HUES6 (cell line): ENCODE data around the gene SF1.

Source experiments
- H3K27ac ChIP-seq: 2 replicates; pipeline ENCODE4 v1.7.0; 2013; ENCODE audit warnings: low read depth, mild to moderate bottlenecking, low read length, inconsistent platforms
- H3K27me3 ChIP-seq: 2 replicates; pipeline ENCODE4 v1.6.1; 2013; ENCODE audit warnings: low read length; ENCODE audit not compliant: control insufficient read depth, insufficient read depth
- H3K36me3 ChIP-seq: 2 replicates; pipeline ENCODE4 v1.6.1; 2013; ENCODE audit warnings: low read length; ENCODE audit not compliant: control insufficient read depth, insufficient read depth
- H3K4me1 ChIP-seq: 2 replicates; pipeline ENCODE4 v1.6.1; 2013; ENCODE audit warnings: low read length; ENCODE audit not compliant: control insufficient read depth, insufficient read depth
- H3K4me3 ChIP-seq: 2 replicates; pipeline ENCODE4 v1.5.1; 2013; ENCODE audit warnings: low read depth, low read length
- H3K9ac ChIP-seq: one replicate; pipeline ENCODE4 v1.6.1; 2013; ENCODE audit warnings: mild to moderate bottlenecking, low read length
- H3K9me3 ChIP-seq: 2 replicates; pipeline ENCODE4 v1.6.1; 2013; ENCODE audit warnings: low read depth, low read length; ENCODE audit not compliant: control insufficient read depth, insufficient read depth

Gene SF1

DNA sequence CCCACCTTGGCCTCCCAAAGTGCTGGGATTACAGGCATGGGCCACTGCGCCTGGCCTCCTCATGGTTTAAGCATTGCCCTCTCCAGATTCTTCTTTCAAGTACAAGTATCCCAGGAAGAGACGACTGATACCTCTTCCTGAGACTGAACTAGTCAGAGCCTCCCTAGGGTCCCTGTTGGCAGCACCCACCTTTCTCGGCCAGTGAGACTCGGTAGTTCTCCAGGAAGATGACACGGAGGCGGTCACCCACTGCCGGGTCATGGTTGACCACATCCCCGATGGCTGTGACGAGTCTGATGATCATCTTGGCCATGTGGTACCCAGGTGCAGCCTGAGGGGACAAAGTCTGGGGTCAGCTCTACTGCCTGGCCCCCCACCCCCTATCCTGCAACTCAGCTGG, 27.2 kb downstream of the SF1 start:
- H3K9ac ChIP-seq = no peak overlapping the region
- peaks cover 7% of the 10 kb centered on the region; the same call in 1 of the 2 replicates for H3K27me3 ChIP-seq
- no peaks in the 10 kb centered on the region for H3K36me3 ChIP-seq
- H3K4me1 ChIP-seq = peaks cover 4% of the 10 kb centered on the region
- no peaks in the 10 kb centered on the region for H3K9me3 ChIP-seq
- no peak overlapping the region for H3K4me3 ChIP-seq
- no peak overlapping the region for H3K27ac ChIP-seq

DNA sequence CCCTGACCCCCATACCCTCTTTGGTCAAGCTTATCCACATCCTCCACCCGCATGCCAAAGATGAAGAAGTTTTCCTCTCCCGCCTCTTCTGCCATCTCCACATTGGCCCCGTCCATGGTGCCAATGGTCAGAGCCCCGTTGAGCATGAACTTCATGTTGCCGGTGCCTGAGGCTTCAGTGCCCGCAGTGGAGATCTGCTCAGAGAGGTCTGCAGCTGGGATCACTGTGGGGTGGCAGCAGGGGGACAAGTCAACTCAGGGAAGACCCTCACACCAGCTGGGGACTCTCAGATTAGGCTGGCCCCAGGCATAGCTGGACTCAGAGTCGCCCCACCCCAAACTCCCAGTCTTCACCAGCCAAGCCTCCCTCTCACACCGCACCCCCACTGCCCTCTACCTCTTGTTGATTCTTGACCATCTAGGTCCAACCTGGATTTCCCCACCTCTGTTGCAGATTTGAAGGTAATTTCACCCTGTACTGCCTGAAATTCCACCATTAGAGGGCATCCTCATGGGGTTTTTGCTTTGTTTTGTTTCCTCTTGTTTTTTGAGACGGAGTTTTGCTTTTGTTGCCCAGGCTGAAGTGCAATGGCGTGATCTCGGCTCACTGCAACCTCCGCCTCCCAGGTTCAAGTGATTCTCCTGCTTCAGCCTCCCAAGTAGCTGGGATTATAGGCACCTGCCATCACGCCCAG, 27.8 kb downstream of the SF1 start:
- H3K4me3 ChIP-seq = no peak overlapping the region
- H3K4me1 ChIP-seq = peaks cover 4% of the 10 kb centered on the region
- no peaks in the 10 kb centered on the region for H3K9me3 ChIP-seq
- peaks cover 11% of the 10 kb centered on the region; the same call in 1 of the 2 replicates for H3K27me3 ChIP-seq
- H3K27ac ChIP-seq = no peak overlapping the region
- no peaks in the 10 kb centered on the region for H3K36me3 ChIP-seq
- no peak overlapping the region for H3K9ac ChIP-seq

DNA sequence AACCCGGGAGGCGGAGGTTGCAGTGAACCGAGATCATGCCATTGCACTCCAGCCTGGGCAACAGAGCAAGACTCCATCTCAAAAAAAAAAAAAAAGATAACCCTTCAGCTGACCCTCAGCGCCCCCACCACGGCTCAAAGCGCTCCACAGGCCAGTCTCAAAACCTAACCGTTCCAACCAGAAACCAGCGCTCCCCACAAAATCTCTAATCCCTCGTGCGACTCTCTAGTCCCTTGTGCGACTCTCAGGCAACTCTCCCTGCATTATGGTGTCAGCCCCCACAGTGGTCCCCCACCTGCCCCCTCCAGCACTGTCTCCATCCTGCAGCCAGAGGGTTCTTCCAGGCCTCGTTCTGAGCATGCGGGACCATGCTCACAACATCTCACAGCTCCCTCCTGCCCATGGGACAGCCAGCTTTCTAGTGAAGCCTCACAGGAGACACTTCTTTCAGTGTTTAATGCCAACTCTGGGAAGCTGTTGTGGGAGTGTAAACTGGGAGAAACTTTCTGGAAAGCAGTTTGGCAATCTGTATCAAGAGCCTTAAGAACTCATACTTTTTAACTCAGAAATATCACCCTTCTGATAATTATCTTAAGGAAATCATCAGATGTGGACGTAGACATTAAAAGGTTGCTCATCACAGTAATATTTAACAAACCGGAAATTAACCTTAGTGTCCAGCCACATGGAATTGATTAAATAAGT, 30.2 kb downstream of the SF1 start:
- H3K27ac ChIP-seq = no peak overlapping the region
- H3K4me1 ChIP-seq = peaks cover 4% of the 10 kb centered on the region; the same call in 1 of the 2 replicates
- no peak overlapping the region for H3K4me3 ChIP-seq

DNA sequence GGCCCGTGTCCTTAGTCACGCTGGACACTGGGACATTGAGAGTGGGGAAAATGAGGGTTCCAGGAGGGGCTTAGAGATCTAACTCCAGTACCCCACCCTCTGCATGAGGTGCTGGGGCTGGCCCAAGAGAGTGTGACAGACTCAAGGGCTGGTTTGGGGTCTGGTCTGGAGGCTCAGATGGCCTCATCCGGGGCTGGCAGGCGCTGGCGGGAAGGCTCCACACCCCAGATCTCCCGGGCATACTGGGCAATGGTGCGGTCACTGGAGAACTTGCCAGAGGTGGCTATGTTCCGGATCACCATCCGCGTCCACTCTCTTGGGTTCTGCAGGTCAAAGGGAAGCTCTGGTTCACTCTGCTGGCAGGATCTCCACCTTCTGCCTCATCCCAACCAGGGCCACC, 31.9 kb downstream of the SF1 start:
- Histone ChIP-seq H3K4me3 (peak overlapping the region; percentile 51; the same call in 1 of the 2 replicates), H3K9me3 (no peaks in the 10 kb centered on the region), H3K27me3 (peaks cover 46% of the 10 kb centered on the region), H3K9ac (no peak overlapping the region), H3K27ac (no peak overlapping the region), H3K36me3 (no peaks in the 10 kb centered on the region), H3K4me1 (peaks cover 16% of the 10 kb centered on the region)

More for the DNA sequence above, 30.2 kb downstream of the SF1 start:
- Histone ChIP-seq H3K36me3 (no peaks in the 10 kb centered on the region), H3K9me3 (no peaks in the 10 kb centered on the region), H3K9ac (no peak overlapping the region), H3K27me3 (peaks cover 30% of the 10 kb centered on the region)

DNA sequence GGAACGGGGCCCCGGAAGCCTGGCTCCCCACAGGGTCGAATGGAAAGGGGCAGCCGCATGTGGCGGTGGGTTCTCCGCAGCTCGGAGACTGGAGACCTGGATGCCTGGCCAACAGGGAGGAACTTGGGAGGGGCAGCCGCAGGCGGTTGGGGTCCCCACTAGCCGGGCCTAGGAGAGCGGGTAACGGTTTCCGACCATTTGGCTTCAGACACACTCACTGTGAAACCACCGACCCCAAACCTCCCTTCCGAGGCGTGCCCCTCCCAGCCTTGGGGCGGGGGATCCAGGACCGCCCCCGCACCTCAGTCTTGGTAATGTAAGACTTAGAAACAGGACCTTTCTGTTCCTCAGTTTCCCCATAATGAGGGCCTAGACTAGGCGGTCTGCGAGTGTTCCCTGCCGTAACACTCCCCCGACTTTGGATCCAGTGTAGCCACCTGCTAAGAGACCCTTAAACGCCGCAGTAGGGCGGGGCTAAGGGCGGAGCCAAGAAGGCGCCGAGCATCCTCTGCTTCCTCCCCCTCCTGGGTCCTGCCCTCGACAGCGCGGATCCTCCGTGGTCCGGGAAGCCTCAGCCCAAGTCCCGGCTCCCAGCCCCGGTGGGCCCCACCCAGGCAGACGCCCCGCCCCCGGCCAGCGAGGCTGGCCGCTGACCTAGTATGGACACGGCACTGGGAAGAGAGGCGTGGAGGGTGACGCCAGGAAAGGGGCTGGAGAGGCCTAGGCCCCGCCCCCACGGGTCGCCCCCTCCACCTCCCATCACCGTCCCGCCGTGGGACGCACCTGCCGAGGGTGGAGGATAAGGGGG, 32.6 kb downstream of the SF1 start:
- Histone ChIP-seq H3K36me3 (no peaks in the 10 kb centered on the region), H3K27ac (no peak overlapping the region), H3K4me1 (peaks cover 23% of the 10 kb centered on the region), H3K4me3 (peak overlapping the region; percentile 51), H3K9me3 (no peaks in the 10 kb centered on the region), H3K9ac (peak overlapping the region; percentile 5), H3K27me3 (peaks cover 53% of the 10 kb centered on the region)

DNA sequence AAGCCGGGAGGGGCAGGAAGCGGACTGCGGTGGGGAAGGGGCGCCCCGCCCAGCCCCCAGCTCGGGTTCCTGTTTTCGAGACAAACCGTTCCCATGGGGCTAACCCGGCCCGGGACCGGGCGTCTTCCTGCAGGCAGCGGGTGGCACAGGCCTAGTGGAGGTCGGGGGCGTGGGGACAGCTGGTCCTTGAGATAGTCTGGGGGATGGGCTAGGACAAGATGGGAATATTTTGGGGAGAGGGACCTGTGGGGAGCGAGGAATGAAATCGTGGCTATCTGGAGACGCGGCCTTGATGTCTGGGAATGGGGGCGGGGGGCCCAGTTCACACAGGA, 33.2 kb downstream of the SF1 start:
- Histone ChIP-seq H3K27me3 (peaks cover 59% of the 10 kb centered on the region), H3K4me1 (peaks cover 28% of the 10 kb centered on the region), H3K36me3 (no peaks in the 10 kb centered on the region), H3K4me3 (peak overlapping the region; percentile 51), H3K27ac (no peak overlapping the region), H3K9me3 (no peaks in the 10 kb centered on the region), H3K9ac (peak overlapping the region; percentile 5)

DNA sequence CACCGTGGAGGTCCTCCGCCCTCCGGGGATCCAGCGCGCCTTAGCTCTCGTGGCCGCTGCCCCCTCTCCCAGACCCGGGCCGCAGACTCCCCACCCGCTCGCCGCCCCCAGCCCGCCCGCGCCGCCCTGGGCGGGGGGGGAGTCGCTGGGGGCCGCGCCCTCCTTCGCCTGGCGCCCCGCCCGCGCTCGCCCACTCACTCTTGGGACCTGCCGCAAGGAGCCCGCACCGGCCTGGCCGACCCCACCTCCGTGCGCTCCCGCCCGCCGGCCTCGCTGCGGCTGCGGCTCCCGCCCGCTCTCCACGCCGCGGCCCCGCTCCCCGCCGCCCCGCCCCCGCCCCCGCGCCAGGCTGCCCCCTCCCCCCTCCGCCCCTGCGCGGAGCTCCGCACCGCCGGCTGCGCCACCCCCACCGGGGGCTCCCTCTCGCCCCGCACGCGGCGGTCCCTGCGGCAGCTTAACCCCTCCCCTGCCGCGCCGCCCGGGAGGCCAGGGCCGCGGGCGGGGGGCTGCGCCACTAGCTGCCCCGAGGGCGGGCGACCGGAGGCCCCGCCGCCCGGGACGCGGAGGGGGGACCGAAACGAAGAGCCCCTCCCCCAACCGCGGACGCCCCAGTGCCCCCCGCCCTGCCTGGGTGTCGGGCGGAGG, 33.7 kb downstream of the SF1 start:
- Histone ChIP-seq H3K4me1 (peaks cover 32% of the 10 kb centered on the region), H3K27ac (no peak overlapping the region), H3K4me3 (peak overlapping the region; percentile 51), H3K36me3 (no peaks in the 10 kb centered on the region), H3K9ac (no peak overlapping the region), H3K27me3 (peaks cover 64% of the 10 kb centered on the region), H3K9me3 (no peaks in the 10 kb centered on the region)

DNA sequence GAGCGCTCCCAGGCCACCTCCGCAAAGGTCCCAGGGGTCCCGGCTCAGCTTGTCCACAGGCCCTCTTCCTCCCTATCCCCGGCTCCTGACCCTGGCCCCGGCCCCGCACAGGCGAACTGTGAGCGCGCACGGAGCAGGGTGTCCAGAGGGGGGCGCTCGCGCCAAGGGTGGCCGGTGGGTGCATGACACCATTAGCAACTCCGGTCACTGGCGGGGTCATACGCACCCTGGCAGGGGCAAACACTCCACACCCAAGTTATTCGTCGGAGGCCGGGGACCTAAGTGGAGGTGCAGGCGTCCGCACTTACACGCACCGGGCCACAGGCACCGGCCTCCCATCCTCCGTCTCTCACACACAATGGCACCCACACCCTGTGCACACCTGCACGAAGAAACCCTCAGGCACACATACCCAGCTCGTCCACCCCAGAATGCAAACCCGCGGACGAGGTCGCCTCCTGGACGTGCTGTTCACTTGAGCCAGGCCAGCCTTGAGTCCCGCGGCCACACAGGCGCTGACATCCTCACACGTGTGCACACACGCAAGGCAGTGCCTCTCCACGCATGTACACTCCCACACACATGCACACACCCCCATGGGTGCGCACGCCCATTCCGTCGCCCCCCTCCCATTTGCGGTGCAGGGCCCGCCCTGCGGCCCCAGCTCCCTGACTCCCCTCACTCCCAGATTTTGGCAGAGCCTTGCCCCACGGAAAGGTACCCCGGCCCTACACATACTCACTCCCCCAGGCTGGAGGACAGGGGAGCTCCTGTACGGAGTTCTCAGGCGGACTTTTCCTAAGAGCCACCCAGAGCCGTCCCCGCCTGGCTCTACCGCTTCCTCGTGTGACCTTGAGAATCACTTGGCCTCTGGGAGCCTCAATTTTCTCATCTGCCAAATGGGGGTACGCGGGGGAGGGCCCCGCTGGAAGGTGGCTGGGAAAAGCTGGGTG, 34.5 kb downstream of the SF1 start, which contains the start of gene RASGRP2:
Gene RASGRP2 (minus strand): TSS at position 552 of the 953 bp plus-strand sequence. CDS start 1,276 bp downstream, outside the sequence.
- Histone ChIP-seq H3K4me3 (peak within 1 kb of the TSS; percentile 51), H3K36me3 (no peaks in the 10 kb centered on the region), H3K27me3 (peaks cover 66% of the 10 kb centered on the region), H3K27ac (no peak within 1 kb of the TSS), H3K9ac (peak within 1 kb of the TSS; percentile 12), H3K9me3 (no peaks in the 10 kb centered on the region), H3K4me1 (peaks cover 38% of the 10 kb centered on the region)

DNA sequence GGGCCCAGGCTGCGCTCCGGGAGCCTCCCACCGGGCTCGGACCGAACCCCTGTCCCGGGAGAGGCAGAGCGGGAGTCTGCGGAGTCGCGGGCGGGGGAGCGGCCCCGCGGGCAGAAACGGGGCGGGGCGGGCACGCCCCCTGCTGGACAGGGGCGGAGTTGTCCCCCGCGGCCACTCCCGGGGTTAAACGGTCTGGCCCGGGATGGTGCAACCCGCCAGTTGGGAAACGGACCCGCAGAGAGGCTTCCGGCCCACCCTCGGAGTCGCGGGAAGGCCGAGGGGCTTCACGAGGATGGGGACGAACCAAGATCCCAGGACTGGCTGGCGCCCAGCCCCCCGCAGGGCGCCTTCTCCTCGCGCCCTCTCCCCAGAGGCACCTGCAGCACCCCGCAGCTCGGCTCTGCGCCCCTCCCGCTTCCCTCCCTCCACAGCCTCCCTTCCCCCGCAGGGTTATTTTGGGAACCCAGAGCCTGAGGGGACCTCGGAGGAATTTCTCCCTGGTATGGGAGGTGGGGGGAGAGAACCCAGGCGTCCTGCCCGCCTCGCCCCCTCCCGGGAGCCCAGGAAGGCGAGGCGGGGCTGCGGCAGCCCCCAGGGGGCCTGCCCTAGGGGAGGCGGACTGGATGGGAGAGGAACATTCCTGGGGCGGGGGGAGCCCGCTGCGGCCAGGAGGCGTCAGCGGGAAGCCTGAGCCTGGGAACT, 35.3 kb downstream of the SF1 start:
- Histone ChIP-seq H3K4me1 (peaks cover 38% of the 10 kb centered on the region), H3K4me3 (peak overlapping the region; percentile 51), H3K9ac (peak overlapping the region; percentile 65), H3K9me3 (no peaks in the 10 kb centered on the region), H3K27ac (no peak overlapping the region), H3K27me3 (peaks cover 66% of the 10 kb centered on the region), H3K36me3 (no peaks in the 10 kb centered on the region)
